Heart right ventricle (tissue), 16 donors: ENCODE data around the gene HSPG2. TPM values are rescaled to one million over a fixed set of nuclear protein-coding genes. Genes with fewer than 3 reads are reported as not detected.

Experiments
- ATAC-seq, 8 donors: fragments of 200-7000 bp; cut with Tn5 transposase; one replicate each; pipeline ENCODE4 v1.9.1; 2020; ENCODE audit warnings: mild to moderate bottlenecking in 8 of 8, moderate library complexity in 8 of 8, moderate number of reproducible peaks in 1 of 8
- DNase-seq, 2 donors: peaks; one replicate each; pipeline ENCODE4 v3.0.0-alpha.2; 2020
- H3K27ac ChIP-seq, 10 donors: fragments of 200-600 bp; sonication (generic) in 2 of 10; one replicate each; pipeline versions ENCODE4 v1.5.0 to v1.8.0; 2020 to 2022; ENCODE audit warnings: mild to moderate bottlenecking in 3 of 10
- H3K27me3 ChIP-seq, 7 donors: fragments of 200-600 bp; one replicate each; pipeline ENCODE4 v1.8.0; 2021 to 2022; ENCODE audit warnings: mild to moderate bottlenecking in 2 of 7
- H3K36me3 ChIP-seq, 9 donors: fragments of 200-600 bp; sonication (generic) in 1 of 9; one replicate each; pipeline versions ENCODE4 v1.5.0 to v1.8.0; 2020 to 2022; ENCODE audit warnings: mild to moderate bottlenecking in 2 of 9
- H3K4me1 ChIP-seq, 9 donors: fragments of 200-600 bp; sonication (generic) in 1 of 9; one replicate each; pipeline versions ENCODE4 v1.5.0 to v1.8.0; 2020 to 2022; ENCODE audit warnings: mild to moderate bottlenecking in 4 of 9
- H3K4me3 ChIP-seq, 10 donors: fragments of 200-600 bp; sonication (generic) in 2 of 10; one replicate each; pipeline versions ENCODE4 v1.5.0 to v1.8.0; 2020 to 2022; ENCODE audit warnings: mild to moderate bottlenecking in 7 of 10, moderate library complexity in 2 of 10
- H3K9me3 ChIP-seq, 11 donors: fragments of 200-600 bp in 10 of 11; sonication (generic) in 2 of 11; one replicate each; pipeline versions ENCODE4 v1.5.0 to v1.8.0; 2013 to 2022; ENCODE audit warnings: mild to moderate bottlenecking in 2 of 11, control low read depth in 1 of 11, moderate library complexity in 1 of 11
- WGBS, 2 donors: extraction: QIAGEN DNeasy Blood & Tissue Kit; methylation state at CpG; one replicate each; pipeline ENCODE4 v1.1.7; 2013; ENCODE audit warnings: inconsistent platforms in 1 of 2; 5-methylcytosine and 5-hydroxymethylcytosine counted together
- intact Hi-C, 10 donors: fragments of 100-400 bp; cut with DNase I; formaldehyde crosslinking; loops; one replicate each; pipeline versions ENCODE4 v1.11.1 to v1.14.2; 2022
- polyA plus RNA-seq, 2 donors: library from polyadenylated mRNA; stranded (reverse); fragments of 200-250 nt; gene quantifications; one replicate each; pipeline ENCODE4 v1.2.3, GENCODE V29; 2013
- total RNA-seq, 10 donors: library from RNA; stranded (reverse); fragmentation: NEBNext Ultra II Directional in 3 of 10; extraction: Animal tissue kit (Norgen Biotek cat#: 25700) in 3 of 10; gene quantifications; one replicate each; pipeline versions ENCODE4 v1.2.1 to v1.2.4, GENCODE V29; 2021 to 2023
- TF ChIP-seq, protein P1 (sequence below), 9 donors: fragments of 200-600 bp; sonication (generic) in 2 of 9; IDR thresholded peaks; one replicate each; pipeline versions ENCODE4 v1.5.0 to v1.8.0; 2021 to 2022; ENCODE audit warnings: antibody characterized with exemption in 9 of 9, mild to moderate bottlenecking in 5 of 9, moderate library complexity in 1 of 9
- donor health status: Arrhythmogenic right ventricular cardiomyopathy.
- donor health status: ischemic (EF 13 %, LVEDD 7.1; RV severe dilation, severe dysfunction).
- donor health status: healthy with polysubstance abuse.
- donor health status: DM: no; HTN: yes; CAD: no.
- donor health status: DM: no; HTN: no; CAD: no.
- donor health status: ischemic (EF 25% LVEDD 6.9; RV normal size, moderate dysfunction).
- donor health status: ischemic (EF 25% LVEDD 5.7; RV mildly dilated, moderate dysfunction).
- donor health status: healthy.
- donor health status: DM: yes; HTN: yes; CAD: no.
- donor health status: Ischemic cardiomyopathy.
- donor health status: ischemic (EF 35%, LVEDD 5.7; RV mildly dilated, moderate dysfunction).
- donor health status: nonischemic (EF 11% LVEDD 7.7; RV severe dilation, severe dysfunction).
- donor health status: DM: yes; HTN: yes; CAD: no.
- donor health status: PGD.
- donor health status: ischemic (EF 29% LVEDD 5.4; RV normal size, mild dysfunction).
- donor health status: nonischemic (EF 23%, LVEDD 6.1; RV moderate dilation, normal function).

Gene HSPG2
- total and polyA plus RNA-seq, 12 donors: 221 to 508 (median 310) TPM

DNA sequence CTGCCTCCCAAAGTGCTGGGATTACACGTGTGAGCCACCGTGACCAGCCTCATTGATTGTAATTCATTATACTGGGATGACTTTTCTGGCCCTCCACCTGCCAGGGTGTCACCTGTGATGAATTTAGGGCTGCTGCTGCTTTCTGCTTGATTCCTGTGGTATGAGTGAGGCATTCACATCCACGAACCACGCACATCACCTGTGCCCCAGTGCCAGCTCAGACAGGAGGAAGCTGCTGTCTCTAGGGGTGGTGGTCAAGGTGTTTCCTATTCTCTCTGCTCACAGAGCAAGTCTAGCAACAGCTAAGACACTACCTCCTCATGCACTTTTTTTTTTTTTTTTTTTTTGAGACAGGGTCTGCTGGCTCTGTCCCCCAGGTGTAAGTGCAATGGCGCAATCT is 137.4 kb downstream of the HSPG2 start:
- Histone ChIP-seq H3K27ac (no peak overlapping the region), H3K9me3 (peaks cover 0 to 11% (median 0%) of the 10 kb centered on the region in 11 donors), H3K36me3 (no peaks in the 10 kb centered on the region), H3K27me3 (no peaks in the 10 kb centered on the region), H3K4me1 (no peaks in the 10 kb centered on the region), H3K4me3 (no peak overlapping the region)
- intact Hi-C loops: no loop called here
- WGBS, 2 donors: 84 to 86% methylated on average over 5 of the region's 5 CpGs
- ATAC-seq (no peak), DNase-seq (no peak)
- TF ChIP-seq, protein P1, sequence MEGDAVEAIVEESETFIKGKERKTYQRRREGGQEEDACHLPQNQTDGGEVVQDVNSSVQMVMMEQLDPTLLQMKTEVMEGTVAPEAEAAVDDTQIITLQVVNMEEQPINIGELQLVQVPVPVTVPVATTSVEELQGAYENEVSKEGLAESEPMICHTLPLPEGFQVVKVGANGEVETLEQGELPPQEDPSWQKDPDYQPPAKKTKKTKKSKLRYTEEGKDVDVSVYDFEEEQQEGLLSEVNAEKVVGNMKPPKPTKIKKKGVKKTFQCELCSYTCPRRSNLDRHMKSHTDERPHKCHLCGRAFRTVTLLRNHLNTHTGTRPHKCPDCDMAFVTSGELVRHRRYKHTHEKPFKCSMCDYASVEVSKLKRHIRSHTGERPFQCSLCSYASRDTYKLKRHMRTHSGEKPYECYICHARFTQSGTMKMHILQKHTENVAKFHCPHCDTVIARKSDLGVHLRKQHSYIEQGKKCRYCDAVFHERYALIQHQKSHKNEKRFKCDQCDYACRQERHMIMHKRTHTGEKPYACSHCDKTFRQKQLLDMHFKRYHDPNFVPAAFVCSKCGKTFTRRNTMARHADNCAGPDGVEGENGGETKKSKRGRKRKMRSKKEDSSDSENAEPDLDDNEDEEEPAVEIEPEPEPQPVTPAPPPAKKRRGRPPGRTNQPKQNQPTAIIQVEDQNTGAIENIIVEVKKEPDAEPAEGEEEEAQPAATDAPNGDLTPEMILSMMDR (IDR thresholded peaks at IDR 0.05): no peak

GRCh38 chr1:21795075-21795474 is 142.0 kb downstream of the HSPG2 start:
- TF ChIP-seq, protein P1 (IDR thresholded peaks at IDR 0.05): no peak
- no peak overlapping the region for H3K27ac ChIP-seq
- H3K9me3 ChIP-seq: peaks cover 0 to 14% (median 0%) of the 10 kb centered on the region in 11 donors
- ATAC-seq (no peak), DNase-seq (no peak)
- H3K4me3 ChIP-seq: no peak overlapping the region
- intact Hi-C loops: no loop called here
- 90 to 94% methylated on average over 6 of the region's 6 CpGs for WGBS, 2 donors
- no peaks in the 10 kb centered on the region for H3K36me3 ChIP-seq
- peaks cover 0 to 11% (median 0%) of the 10 kb centered on the region in 9 donors for H3K4me1 ChIP-seq
- H3K27me3 ChIP-seq: no peaks in the 10 kb centered on the region

- Histone ChIP-seq H3K9me3 (peaks cover 0 to 14% (median 0%) of the 10 kb centered on the region in 11 donors), H3K4me1 (peaks cover 0 to 11% (median 0%) of the 10 kb centered on the region in 9 donors), H3K27me3 (no peaks in the 10 kb centered on the region), H3K36me3 (no peaks in the 10 kb centered on the region), H3K27ac (no peak overlapping the region), H3K4me3 (no peak overlapping the region)
- TF ChIP-seq, protein P1 (IDR thresholded peaks at IDR 0.05): no peak
- WGBS, 2 donors: 83 to 84% methylated on average over 2 of the region's 2 CpGs
- DNase-seq (no peak), ATAC-seq (no peak)
- intact Hi-C loops: no loop called here
Measured at GRCh38 chr1:21794656-21795055, 142.5 kb downstream of the HSPG2 start.

DNA sequence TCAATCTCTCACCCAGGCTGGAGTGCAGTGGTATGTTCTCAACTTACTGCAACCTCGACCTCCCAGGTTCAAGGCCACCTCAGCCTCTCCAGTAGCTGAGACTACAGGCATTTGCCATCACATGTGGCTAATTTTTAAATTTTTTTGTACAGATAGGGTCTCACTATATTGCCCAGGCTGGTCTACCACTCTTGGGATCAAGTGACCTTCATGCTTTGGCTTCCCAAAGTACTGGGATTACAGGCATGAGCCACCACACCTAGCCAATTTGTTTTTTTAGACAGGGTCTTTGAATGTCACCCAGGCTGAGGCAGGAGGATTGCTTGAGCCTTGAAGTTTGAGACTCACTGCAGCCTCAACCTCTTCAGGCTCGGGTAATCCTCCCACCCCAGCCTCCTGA is 144.0 kb downstream of the HSPG2 start:
- ATAC-seq (no peak), DNase-seq (no peak)
- TF ChIP-seq, protein P1 (IDR thresholded peaks at IDR 0.05): no peak
- peaks cover 0 to 11% (median 0%) of the 10 kb centered on the region in 9 donors for H3K4me1 ChIP-seq
- H3K4me3 ChIP-seq: no peak overlapping the region
- H3K27ac ChIP-seq: no peak overlapping the region
- intact Hi-C loops: no loop called here
- H3K27me3 ChIP-seq: no peaks in the 10 kb centered on the region
- no peaks in the 10 kb centered on the region for H3K36me3 ChIP-seq
- H3K9me3 ChIP-seq: peaks cover 0 to 14% (median 0%) of the 10 kb centered on the region in 11 donors
- WGBS, 2 donors: 77 to 97% methylated on average over 2 of the region's 2 CpGs
